Spinal cord (tissue), 10 donors: Measurements from ENCODE around the gene FAM167B. TPM values are rescaled to one million over a fixed set of nuclear protein-coding genes. Genes with fewer than 3 reads are reported as not detected.
"Not testable (repeated sequence)": the region's sequence is repeated elsewhere in the genome, so short reads cannot be mapped to it uniquely, and the experiment has no call there.

ENCODE experiments used
- DNase-seq, 6 donors: peaks; one replicate each; pipeline versions ENCODE4 v3.0.0 to v3.0.0-alpha.2; 2013 to 2015; ENCODE audit warnings: low spot score in 6 of 6, low read depth in 4 of 6
- H3K27ac ChIP-seq: one replicate; pipeline ENCODE4 v1.5.1; 2013; ENCODE audit warnings: low read depth, low read length, control low read depth
- H3K27me3 ChIP-seq: one replicate; pipeline ENCODE4 v1.6.1; 2013; ENCODE audit warnings: low read length; ENCODE audit not compliant: control insufficient read depth, insufficient read depth
- H3K36me3 ChIP-seq: one replicate; pipeline ENCODE4 v1.6.1; 2013; ENCODE audit warnings: low read length; ENCODE audit not compliant: control insufficient read depth, insufficient read depth
- H3K4me1 ChIP-seq: one replicate; pipeline ENCODE4 v1.6.1; 2013; ENCODE audit warnings: low read length; ENCODE audit not compliant: control insufficient read depth, insufficient read depth
- H3K4me3 ChIP-seq: one replicate; pipeline ENCODE4 v1.5.1; 2013; ENCODE audit warnings: low read depth, low read length, control low read depth
- H3K9me3 ChIP-seq: one replicate; pipeline ENCODE4 v1.6.1; 2013; ENCODE audit warnings: low read length; ENCODE audit not compliant: control insufficient read depth, insufficient read depth
- WGBS: methylation state at CpG from one replicate; pipeline ENCODE4 v1.1.5; 2013; ENCODE audit warnings: missing lambda C conversion rate; ENCODE audit not compliant: insufficient coverage; 5-methylcytosine and 5-hydroxymethylcytosine counted together
- polyA plus RNA-seq, 2 donors: library from polyadenylated mRNA; unstranded; fragments of 120-200 nt; gene quantifications; one replicate each; pipeline ENCODE4 v1.2.1, GENCODE V29; 2013; ENCODE audit not compliant: insufficient read length in 2 of 2
- total RNA-seq, 2 donors: library from RNA; depleted of rRNA in 1 of 2; stranded (reverse); fragments of 120-200 nt in 1 of 2; fragments of >200 nt in 1 of 2; gene quantifications; one replicate each; pipeline versions ENCODE4 v1.2.3 to v1.2.4, GENCODE V29; 2013 to 2014
- donor health status: healthy.

Gene FAM167B
- total and polyA plus RNA-seq, 4 donors = 0.69 to 3.1 (median 2.1) TPM

DNA sequence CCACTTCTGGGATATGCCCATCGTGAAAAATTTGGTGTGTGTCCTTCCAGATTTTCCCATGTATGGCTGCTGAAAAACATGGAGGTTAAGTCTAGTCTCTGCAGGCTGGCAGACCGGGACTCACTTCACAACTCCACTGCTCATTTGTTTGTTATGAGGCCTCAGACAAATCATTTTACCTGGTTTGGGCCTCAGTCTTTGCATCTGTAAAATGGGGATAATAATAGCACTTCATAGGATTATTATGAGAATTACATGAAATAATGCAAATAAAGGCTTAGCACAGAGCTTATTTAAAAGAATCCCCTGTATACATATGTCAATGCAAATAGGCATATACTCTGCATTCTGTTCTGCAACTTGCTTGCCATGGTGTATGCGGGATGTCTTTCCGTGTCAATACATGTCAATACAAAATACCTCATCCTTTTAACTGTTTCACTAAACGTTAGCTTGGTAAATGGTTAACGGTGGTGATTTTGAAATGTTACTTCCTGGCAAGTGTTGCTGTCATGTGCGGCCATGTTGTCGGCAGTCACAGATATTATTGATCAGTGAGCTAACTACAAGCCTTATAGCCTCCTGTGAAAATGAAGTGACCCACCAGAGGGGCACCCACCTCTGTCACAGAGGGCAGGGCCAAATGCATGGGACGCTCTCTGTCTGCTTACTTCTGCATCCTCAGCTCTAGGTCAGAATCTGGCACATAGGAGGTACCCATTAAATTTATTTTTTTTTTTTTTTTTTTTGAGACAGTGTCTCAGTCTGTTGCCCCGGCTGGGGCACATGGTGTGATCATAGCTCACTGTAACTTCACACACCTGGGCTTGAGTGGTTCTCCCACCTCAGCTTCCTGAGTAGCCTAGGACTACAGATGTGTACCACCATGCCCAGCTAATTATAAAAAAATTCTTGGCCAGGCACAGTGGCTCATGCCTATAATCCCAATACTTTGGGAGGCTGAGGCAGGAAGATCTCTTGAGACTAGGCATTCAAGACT is 8.3 kb downstream of the FAM167B start:
- Histone ChIP-seq H3K4me1 (peaks cover 7% of the 10 kb centered on the region), H3K9me3 (no peaks in the 10 kb centered on the region), H3K36me3 (no peaks in the 10 kb centered on the region), H3K27me3 (no peaks in the 10 kb centered on the region), H3K4me3 (no peak overlapping the region), H3K27ac (no peak overlapping the region)
- DNase-seq = no peak
- WGBS = 92% methylated on average over 5 of the region's 10 CpGs

DNA sequence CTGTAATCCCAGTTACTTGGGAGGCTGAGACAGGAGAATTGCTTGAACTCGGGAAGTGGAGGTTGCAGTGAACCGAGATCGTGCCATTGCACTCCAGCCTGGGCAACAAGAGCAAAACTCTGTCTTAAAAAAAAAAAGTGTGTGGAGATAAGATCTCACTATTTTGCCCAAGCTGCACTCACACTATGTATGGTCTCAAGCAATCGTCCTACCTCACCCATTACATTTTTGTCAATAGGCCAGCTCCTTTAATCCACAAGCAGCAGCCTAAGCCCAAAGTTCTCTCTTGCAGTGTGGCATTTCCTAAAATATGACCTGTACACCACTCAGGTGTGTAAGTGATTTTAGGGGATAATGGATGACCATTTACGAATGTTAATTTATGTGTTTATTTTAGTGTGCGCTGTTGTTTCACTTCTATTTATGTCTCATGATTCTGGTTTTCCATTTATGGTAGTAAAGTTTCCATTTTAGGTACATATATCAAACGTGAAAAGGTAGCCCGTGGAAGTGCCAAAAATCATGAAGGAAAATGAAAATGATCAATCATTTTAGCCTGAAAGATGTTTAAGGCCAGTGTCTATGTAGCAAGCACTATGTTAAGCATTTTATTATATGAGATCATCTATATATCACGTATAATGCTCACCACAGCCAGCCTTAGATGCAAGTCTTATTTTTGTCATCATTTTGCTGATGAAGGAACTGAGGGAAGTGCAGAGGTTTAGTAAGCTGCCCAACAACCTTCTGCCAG is 9.6 kb downstream of the FAM167B start:
- Histone ChIP-seq H3K27ac (no peak overlapping the region), H3K36me3 (no peaks in the 10 kb centered on the region), H3K9me3 (no peaks in the 10 kb centered on the region), H3K4me3 (no peak overlapping the region), H3K27me3 (no peaks in the 10 kb centered on the region), H3K4me1 (no peaks in the 10 kb centered on the region)
- no CpG with 5 or more reads among the region's 9 CpGs for WGBS
- DNase-seq = no peak

DNA sequence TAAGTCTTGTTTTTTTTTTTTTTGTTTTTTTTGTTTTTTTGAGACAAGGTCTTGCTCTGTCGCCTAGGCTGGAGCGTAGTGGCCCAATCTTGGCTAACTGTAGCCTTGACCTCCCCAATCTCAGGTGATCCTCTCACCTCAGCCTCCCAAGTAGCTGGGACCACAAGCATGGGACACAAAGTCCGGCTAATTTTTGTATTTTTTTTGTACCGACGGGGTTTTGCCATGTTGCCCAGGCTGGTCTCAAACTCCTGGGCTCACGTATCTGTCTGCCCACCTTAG is 10.1 kb downstream of the FAM167B start:
- no peaks in the 10 kb centered on the region for H3K4me1 ChIP-seq
- 92% methylated on average over 4 of the region's 6 CpGs for WGBS
- DNase-seq = no peak
- H3K36me3 ChIP-seq = no peaks in the 10 kb centered on the region
- no peaks in the 10 kb centered on the region for H3K9me3 ChIP-seq
- H3K4me3 ChIP-seq = no peak overlapping the region
- H3K27me3 ChIP-seq = no peaks in the 10 kb centered on the region
- H3K27ac ChIP-seq = no peak overlapping the region

DNA sequence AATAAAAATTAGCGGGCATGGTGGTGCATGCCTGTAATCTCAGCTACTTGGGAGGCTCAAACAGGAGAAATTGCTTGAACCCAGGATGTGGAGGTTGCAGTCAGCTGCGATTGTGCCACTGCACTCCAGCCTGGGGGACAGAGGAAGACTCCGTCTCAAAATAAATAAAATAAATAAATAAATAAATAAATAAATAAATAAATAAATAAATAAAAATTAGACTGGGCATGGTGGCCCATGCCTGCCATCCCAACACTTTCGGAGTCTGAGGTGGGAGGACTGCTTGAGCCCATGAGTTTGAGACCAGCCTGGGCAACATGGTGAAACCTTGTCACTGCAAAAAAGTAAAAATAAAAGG is 16.2 kb downstream of the FAM167B start:
- H3K27ac ChIP-seq, H3K4me1 ChIP-seq, H3K36me3 ChIP-seq, DNase-seq, H3K9me3 ChIP-seq, H3K4me3 ChIP-seq, H3K27me3 ChIP-seq: not testable (repeated sequence)
- 92% methylated on average over 1 of the region's 4 CpGs for WGBS

DNA sequence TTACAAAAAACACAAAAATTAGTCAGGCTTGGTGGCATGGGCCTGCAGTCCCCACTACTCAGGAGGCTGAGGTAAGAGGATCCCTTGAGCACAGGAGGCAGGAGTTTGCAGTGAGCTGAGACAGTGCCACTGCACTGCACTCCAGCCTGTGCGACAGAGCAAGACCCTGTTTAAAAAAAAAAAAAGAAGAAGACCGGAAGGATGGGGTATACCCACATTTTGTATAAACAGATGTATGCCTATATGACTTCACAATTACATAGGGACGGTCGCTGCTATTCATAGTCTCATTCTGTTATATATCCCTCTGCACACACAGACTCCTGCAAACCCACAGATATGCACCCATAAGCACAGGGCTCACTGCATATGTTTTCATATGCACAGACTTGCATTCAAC is 16.7 kb downstream of the FAM167B start:
- 100% methylated on average over 2 of the region's 4 CpGs for WGBS

DNA sequence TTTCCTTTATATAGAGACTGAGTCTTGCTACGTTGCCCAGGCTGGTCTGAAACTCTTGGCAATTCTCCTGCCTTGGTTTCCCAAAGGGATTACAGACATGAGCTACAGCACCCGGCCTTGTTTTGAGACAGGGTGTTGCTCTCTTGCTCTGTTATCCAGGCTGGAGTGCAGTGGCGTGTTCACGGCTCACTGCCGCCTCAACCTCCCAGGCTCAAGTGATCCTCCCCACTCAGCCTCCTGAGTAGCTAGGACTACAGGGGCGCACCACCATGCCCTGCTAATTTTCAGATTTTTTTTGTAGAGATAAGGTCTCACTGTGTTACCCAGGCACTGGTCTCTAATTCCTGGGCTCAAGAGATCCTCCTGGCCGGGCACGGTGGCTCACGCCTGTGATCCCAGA is 18.8 kb downstream of the FAM167B start:
- Histone ChIP-seq H3K36me3 (no peaks in the 10 kb centered on the region), H3K4me3 (no peak overlapping the region), H3K4me1 (no peaks in the 10 kb centered on the region), H3K27ac (no peak overlapping the region), H3K9me3 (no peaks in the 10 kb centered on the region), H3K27me3 (no peaks in the 10 kb centered on the region)
- no peak for DNase-seq
- 97% methylated on average over 7 of the region's 9 CpGs for WGBS

More for the DNA sequence above, 16.7 kb downstream of the FAM167B start:
- H3K27me3 ChIP-seq = no peaks in the 10 kb centered on the region
- no peak overlapping the region for H3K27ac ChIP-seq
- DNase-seq = no peak
- no peaks in the 10 kb centered on the region for H3K36me3 ChIP-seq
- no peaks in the 10 kb centered on the region for H3K4me1 ChIP-seq
- H3K4me3 ChIP-seq = no peak overlapping the region
- H3K9me3 ChIP-seq = no peaks in the 10 kb centered on the region

DNA sequence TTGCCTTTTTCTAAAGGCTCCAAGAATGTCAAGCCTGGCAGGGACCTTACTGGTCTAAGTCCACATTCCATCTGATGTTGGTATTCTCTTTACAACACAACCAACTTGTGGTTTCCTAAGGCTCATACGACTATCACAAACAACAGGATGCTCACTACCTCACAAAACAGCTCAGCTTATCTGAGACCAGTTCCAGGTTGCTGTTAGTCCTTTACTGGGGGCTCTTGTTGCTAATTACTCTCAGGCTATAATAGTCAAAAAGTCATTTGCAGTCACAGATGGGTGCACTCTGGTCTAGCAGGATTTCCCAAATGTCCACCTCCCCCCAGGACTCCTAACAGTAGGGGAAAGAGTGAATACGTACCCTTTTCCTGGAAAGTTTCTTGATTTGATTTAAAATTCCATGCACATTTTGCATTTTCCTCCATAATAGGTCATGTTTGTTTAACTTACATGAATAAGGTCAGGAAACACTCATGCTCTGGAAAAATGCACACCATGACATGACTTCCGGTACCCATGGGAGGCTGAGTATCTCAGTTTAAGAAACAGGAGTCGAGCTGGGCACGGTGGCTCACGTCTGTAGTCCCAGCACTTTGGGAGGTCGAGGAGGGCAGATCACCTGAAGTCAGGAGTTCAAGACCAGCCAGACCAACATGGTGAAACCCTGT is 20.0 kb downstream of the FAM167B start:
- 73% methylated on average over 6 of the region's 7 CpGs for WGBS
- H3K36me3 ChIP-seq = no peaks in the 10 kb centered on the region
- DNase-seq = no peak
- H3K9me3 ChIP-seq = no peaks in the 10 kb centered on the region
- no peak overlapping the region for H3K27ac ChIP-seq
- H3K4me3 ChIP-seq = no peak overlapping the region
- H3K27me3 ChIP-seq = no peaks in the 10 kb centered on the region
- H3K4me1 ChIP-seq = no peaks in the 10 kb centered on the region

DNA sequence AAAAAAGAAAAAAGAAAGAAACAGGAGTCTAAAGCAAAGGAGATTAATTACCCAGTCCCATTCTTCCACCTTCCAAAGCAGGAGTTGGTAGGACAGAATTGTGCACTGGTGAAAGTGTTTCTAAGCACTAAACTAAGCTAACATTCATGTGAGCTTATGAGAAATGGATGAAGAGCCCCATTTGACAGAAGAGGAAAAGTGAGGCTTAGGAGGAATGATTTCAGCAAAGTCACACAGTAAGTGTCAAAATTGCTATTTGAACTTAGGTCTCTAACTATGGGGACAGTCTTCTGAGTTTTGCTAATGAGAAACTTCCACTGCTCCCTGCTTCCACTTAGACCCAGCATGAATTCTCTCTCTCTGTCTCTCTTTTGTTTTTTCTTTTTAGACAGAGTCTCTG is 22.7 kb downstream of the FAM167B start:
- no peaks in the 10 kb centered on the region for H3K36me3 ChIP-seq
- H3K4me1 ChIP-seq = no peaks in the 10 kb centered on the region
- H3K4me3 ChIP-seq = no peak overlapping the region
- peaks cover 18% of the 10 kb centered on the region for H3K27me3 ChIP-seq
- H3K9me3 ChIP-seq = no peaks in the 10 kb centered on the region
- no peak overlapping the region for H3K27ac ChIP-seq
- no peak for DNase-seq

DNA sequence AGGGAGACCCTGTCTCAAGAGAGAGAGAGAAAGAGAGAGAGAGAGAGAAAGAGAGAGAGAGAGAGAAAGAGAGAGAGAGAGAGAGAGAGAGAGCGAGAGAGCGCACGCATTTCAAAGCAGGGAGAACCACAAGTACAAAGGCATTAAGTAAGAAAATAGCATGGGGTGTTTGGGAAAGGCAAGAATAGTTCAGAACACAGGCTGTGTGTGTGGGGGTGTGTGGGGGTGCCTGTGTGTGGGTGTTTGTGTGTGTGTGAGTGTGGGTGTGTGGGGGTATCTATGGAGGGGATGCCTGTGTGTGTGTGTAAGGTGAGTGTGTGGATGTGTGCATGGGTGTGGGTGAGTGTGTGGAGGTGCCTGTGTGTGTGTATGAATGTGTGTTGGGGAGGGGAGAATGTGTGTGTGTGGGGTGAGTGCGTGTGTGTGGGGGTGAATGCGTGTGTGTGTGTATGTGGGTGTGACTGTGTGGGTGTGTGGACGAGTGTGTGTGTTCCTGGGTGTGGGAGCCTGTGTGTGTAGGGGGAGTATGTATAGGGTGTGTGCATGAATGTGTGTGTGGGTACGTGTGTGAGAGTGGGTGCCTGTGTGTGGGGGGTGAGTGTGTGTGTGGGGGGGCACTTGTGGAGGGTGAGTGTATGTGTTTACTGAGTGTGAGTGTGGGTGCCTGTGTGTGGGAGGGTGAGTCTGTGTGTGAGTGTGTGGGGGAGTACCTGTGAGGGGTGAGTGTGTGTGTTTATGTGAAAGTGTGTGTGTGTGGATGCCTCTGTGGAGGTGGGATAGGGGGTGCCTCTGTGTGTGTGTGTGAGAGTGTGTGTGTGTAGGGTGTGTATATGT is 25.8 kb downstream of the FAM167B start:
- WGBS = 76% methylated on average over 7 of the region's 7 CpGs
- Histone ChIP-seq H3K27me3 (peaks cover 38% of the 10 kb centered on the region), H3K9me3 (no peaks in the 10 kb centered on the region), H3K36me3 (no peaks in the 10 kb centered on the region), H3K4me3 (no peak overlapping the region), H3K4me1 (no peaks in the 10 kb centered on the region), H3K27ac (no peak overlapping the region)
- no peak for DNase-seq
